ENCODE measurements around the gene DNMBP.
"Not testable (repeated sequence)": the region's sequence is repeated elsewhere in the genome, so short reads cannot be mapped to it uniquely, and the experiment has no call there.

DNA sequence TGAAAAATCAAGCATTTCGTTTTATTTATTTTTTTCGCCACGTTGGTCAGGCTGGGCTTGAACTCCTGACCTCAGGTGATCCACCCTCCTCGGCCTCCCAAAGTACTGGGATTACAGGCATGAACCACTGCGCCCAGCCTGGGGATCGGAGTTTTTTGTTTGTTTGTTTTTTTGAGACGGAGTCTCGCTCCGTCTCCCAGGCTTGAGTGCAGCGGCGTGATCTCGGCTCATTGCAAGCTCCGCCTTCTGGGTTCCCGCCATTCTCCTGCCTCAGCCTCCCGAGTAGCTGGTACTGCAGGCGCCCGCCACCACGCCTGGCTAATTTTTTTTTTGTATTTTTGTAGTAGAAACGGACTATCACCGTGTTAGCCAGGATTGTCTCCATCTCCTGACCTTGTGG, 2.2 kb upstream of the DNMBP start:
- not testable (repeated sequence) for TF ChIP-seq ZNF274 (IDR thresholded peaks at IDR 0.05; ENCODE audit: low read depth, low read length); POLR2A (IDR thresholded peaks at IDR 0.05; ENCODE audit: borderline replicate concordance, extremely low read depth, insufficient read depth, insufficient read length); EZH2 (IDR thresholded peaks at IDR 0.05); ELF1 (IDR thresholded peaks at IDR 0.05; ENCODE audit: borderline replicate concordance, low read depth); EZH2phosphoT487 (IDR thresholded peaks at IDR 0.05; ENCODE audit: borderline replicate concordance); RAD21 (IDR thresholded peaks at IDR 0.05; ENCODE audit: low read depth); CBX3 (IDR thresholded peaks at IDR 0.05; ENCODE audit: low read depth); SIN3A (IDR thresholded peaks at IDR 0.05; ENCODE audit: low read depth); POLR2AphosphoS5 (IDR thresholded peaks at IDR 0.05; ENCODE audit: low read depth, low read length); SP1 (IDR thresholded peaks at IDR 0.05; ENCODE audit: low read depth)
- TF ChIP-seq, protein P1, sequence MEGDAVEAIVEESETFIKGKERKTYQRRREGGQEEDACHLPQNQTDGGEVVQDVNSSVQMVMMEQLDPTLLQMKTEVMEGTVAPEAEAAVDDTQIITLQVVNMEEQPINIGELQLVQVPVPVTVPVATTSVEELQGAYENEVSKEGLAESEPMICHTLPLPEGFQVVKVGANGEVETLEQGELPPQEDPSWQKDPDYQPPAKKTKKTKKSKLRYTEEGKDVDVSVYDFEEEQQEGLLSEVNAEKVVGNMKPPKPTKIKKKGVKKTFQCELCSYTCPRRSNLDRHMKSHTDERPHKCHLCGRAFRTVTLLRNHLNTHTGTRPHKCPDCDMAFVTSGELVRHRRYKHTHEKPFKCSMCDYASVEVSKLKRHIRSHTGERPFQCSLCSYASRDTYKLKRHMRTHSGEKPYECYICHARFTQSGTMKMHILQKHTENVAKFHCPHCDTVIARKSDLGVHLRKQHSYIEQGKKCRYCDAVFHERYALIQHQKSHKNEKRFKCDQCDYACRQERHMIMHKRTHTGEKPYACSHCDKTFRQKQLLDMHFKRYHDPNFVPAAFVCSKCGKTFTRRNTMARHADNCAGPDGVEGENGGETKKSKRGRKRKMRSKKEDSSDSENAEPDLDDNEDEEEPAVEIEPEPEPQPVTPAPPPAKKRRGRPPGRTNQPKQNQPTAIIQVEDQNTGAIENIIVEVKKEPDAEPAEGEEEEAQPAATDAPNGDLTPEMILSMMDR (IDR thresholded peaks at IDR 0.05 in 2 of 3, conservative IDR thresholded peaks at IDR 0.05 in 1 of 3; ENCODE audit: borderline replicate concordance in 1 of 3, insufficient read depth in 1 of 3, low read depth in 2 of 3, low read length in 2 of 3), result not testable (repeated sequence)
- TF ChIP-seq, protein P2, sequence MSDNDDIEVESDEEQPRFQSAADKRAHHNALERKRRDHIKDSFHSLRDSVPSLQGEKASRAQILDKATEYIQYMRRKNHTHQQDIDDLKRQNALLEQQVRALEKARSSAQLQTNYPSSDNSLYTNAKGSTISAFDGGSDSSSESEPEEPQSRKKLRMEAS (IDR thresholded peaks at IDR 0.05), result not testable (repeated sequence)
